DMS79 (cell line): ENCODE measurements around the gene VTI1A.
A peak's percentile ranks its signal among the peaks of the same experiment; 100 is the strongest.

Experiments
- DNase-seq: peaks from one replicate; lab custom pipeline; 2025; lab: John Stamatoyannopoulos, UW

VTI1A gene

DNA sequence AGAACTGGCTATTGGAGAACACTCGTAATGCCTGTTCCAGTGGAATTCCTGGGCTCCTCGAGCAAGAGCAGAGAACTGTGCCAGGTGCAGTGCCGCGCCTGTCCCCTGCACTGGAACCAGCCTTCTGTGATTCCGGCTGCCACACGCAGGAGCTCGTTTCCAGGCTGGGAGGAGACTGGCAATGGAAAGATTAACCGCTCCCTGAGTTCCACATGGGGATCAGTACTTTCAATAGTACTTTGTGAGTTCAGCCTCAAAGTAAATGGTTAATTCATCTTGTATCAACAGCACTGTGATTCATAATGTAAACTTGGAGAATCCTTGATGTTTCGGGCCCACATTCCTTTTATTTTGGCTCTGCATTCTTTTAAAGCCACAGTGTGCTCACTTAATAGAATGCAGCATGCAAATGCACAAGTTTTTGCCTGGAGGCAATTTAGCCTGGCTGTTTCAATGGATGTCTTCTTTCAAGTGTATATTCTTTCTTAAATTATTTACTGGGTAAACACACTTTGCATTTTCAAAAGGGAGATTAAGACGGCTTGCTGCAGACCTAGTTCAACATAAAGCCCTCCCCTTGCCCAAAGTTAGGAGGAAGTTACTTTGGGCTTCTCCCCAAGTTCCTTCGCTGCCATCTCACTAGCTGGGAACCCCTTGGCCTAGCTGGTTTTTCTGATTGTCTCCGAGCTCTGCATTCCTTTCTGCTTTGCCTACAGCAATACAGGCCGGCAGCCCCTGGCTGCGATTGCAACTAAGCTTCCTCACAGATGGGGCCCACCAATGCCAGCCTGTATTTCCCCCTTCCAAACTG lies 364.9 kb downstream of the VTI1A start:
- peak; percentile 27 for DNase-seq

DNA sequence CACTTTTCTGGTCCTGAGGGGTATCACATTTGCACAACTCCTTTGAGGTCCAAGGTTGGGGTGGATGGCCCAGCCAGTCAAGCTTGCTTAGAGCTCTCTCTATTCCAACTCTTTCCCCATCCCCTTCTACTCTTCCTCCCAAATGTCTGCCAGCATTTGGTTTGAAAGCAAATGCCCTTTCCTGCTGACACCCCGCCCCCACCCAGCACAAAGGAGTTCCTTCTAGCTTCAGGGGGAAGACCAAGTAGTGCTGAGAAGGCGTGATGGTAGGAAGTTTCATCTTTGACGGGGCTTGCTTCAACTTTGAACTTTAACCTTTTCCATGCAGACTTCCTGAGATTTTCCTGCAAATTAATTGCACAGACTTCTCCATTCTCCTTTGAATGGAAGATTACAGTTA lies 365.6 kb downstream of the VTI1A start:
- no peak for DNase-seq

DNA sequence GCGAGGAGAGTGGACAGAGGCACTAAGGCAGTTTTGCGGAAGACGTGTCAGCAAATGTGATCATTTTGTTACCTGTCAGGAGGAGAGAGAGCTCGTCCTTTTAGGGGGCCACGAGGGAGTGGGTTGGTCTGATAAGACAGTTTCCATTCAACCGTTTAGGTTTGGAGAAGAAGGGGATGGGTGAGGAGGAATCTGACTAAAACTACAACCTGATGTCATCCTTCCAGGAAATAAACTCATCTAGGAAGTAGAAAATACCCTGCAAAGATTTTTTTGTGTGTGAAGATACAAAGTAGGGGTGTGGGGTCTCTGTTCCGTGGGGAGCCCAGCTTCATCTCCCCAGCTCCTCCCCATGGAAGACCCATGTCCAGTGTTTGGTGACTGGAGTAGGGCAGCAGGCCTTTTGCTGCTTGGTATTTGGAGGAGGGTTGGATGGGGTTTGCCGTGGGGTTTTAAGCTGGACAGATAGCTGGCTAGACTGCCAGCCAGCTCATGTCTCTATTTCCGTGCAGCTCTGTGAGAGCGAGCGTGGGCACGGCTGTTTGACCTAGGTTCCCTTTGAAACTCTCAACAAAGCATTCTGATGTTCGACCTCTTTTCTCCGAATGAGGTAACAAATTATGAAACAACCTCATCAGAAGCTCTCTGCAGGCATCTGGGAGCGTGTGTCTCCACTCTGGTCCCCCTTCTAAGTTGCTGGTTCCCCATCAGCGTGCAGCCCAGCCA lies 367.0 kb downstream of the VTI1A start:
- DNase-seq: no peak

DNA sequence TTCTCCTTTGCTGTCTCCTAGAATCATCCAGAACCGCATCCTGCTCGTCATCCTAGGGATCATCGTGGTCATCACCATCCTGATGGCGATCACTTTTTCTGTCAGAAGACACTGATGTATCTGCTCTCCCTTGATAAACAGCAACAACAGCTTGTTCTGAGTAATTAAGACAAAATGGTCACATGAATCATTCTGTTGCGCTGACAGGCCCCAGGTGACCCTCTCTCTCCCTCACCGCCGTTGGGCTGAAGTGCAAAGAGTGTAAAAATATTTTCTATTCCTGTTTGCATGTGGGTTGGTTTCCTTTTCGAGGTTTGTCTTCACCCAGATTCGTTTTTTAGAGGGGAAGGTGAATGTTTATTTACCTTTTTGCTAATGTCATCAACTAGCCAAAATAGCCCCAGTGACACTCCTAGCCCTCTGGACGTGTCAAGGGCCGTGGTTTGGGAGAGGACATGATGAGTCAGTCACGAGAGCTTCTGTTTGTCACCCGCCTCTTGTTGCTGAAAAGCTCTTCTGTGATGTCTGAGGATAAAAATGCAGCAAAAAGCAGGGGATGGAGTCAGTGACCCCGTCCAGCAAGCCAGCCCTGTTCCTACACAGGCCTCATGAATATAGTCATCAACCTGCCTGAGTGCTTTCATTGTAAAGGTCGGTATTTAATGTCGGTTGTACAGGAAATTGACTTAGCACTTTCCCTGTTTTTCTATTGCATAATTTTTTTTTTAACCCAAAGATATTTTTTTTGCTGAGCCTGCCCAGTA lies 368.4 kb downstream of the VTI1A start:
- DNase-seq: no peak

DNA sequence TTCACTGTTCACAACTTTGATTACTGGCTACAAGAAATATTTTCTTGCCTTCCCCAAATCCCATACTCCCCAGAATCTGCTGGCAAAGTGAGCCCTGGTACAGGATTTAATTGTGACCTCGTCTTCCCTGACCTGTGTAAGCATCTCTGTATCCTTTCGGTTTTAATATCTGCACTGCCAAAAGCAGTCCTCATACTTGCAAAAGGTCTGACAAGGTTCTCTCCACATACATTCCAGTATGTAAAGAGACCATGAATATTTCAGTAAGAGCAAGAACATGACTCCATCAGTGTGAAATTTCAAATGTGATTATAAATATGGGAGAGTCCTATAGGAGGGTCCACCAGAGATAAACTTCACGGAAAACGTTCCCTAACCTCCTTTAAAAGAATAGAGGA lies 369.0 kb downstream of the VTI1A start:
- no peak for DNase-seq

DNA sequence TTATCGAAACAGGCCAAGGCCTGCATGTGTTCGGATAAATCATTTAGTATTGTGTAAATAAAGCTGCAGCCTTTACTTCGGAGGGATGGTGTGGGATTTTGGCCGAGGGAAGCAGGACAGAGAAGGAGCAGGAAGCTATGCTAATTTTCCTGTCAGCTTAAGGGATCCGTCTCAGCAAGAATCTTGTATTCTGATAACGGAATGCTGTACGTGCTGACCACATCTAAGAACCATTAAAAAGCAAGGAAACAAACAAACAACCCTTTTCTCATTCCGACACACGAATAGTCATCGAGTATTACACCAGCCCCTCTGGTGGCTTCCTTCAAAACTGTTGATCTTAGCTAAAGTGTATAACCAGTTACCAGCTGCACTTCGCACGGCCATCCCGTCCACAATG lies 369.9 kb downstream of the VTI1A start:
- no peak for DNase-seq

DNA sequence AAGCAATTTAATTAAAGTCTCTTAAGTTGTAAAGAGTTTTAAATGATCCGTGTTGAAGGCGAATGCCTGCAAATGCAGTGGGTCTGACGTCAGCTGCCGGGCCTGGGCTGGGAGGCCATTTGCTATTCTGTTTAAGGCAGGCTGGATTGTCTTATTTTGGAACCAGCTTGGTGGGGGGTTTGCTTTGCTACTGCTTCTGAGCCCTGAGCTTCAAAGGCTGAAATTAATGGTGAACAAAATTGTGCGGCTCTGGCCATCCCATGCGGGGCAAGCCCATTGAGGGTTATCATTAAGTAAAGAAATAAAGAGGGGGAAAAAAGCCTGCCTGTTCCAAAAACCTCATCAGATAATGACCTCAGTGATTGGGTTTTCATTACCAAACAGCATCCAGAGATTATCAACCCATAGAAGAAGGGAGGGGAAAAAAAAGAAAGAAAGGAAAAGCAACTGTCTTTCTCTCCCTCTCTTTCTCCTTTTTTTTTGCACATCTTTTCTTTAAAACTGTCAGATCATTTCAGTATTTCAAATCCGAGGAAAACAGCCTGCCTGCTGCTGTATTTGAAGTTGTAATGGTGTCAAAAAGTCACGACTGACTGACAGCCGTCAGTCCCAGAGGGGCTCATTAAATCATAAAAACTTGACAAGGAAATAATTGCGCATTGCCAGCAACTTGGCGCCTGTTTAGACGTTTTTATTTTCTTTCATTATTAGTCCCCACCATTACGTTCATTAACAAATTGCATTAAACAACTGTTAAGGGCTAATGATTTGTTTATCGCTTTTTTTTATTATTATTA lies 371.2 kb downstream of the VTI1A start:
- peak; percentile 3 for DNase-seq

DNA sequence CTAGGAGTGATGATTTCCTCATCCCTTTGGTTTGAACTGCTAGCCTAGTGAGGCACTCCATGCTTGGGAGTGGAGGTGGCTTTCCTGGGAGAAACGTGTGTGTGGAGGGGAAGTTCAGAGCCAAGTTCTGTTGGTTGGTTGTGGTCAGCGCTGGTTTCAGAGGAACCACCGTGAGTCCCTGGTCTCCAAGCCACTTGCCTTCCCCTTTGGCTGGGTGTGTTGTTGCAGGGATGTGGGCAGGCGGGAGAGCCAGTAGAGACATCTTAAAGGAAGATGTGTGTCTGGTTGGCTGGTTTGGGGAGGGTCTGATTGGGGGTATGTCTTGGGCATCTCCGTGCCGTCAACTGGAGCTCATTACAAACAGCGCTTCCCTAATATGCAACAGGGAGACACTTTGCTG lies 372.2 kb downstream of the VTI1A start:
- no peak for DNase-seq

DNA sequence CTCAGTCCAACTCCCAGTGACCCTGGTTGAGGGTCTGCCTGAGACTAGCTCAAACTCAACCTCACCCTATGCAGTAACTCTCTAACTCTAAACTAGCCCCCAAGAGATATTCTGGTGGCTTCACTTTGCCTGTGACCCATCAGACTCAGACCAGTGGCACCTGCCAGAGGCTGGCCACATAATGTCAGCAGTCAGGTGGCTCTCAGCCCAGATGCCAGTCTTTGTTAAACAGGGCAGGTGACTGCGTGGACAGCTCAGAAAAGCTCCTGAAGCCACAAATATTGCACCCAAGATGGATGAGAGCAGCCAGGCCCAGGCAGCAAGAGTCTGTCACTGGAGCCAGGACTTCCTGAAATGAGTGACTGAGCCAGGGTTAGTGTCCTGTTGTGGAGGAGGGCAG lies 373.3 kb downstream of the VTI1A start:
- DNase-seq: no peak

DNA sequence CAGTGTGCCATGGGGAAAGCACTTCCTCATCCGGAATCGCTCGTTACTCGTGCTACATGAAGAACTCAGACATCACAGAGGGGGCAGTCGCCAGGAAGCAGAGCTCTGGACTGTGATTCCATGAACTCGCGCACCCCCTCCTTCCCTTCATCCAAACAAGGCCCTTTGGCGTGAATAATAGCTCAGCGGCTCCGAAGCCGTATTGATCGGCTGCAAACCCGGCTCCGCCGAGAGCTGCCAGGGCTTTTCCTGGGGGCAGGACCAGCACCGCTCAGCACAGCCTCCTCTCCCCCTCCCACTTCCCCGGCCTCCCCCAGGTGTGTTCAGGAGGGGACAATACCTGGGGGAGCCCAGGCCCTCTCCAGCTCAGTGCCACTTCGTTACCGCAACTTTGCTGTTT lies 374.0 kb downstream of the VTI1A start:
- DNase-seq: no peak

DNA sequence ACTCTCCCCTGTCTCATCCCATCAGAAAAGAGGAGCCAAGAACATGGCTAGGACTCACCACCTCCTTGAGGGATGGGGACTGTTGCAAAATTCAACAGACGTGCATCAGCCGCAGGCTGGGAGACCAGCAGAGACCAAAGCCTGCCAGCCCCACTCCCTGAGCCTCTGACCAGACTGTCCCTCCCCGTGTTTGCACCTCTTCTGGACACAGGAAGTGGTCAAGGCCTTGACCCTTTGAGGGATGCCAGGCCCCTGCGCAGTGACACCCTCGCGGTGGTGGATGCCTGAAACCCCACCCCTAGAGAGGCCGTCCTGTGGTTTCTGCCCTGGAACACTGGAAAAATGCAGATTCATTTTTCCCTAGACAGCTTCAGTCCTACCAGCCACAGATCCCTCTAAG lies 374.6 kb downstream of the VTI1A start:
- no peak for DNase-seq

DNA sequence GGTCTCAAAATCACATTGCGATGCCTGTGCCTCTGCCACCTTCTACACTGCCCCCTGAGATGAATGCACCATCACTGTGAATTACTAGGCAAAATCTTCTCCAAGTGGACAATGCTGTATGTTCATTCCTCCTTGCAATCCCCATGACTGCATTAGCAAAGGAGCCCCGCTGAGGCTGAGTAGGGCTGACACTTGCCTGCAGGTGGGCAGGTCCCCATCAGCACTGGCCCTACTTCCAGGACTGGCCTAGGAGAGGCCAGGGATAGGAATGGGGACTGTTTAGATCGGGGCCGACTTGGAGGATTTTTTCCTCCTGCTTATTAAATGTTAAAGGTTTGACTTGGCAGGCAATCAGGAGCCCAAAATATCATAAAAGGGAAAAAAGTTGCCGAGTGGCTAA lies 376.0 kb downstream of the VTI1A start:
- no peak for DNase-seq

DNA sequence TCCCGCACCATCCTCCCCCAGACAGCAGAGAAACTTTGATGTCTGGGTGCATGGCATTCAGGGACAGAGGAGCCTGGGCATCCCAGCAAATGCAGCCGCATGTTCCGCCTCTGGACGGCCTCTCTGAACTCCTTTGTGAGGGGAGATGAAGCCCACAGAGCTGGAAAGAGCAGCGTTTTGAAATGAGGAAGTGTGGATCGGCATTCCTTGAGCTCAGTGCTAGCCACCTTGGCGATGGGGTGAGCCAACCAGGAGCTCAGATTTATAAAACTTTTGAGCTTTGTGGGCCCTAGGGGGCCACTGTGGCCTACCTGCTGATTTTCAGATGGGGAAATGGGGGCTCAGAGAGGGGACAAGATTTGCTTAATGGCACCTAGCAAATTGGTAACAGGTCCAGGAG lies 376.6 kb downstream of the VTI1A start:
- DNase-seq: no peak

DNA sequence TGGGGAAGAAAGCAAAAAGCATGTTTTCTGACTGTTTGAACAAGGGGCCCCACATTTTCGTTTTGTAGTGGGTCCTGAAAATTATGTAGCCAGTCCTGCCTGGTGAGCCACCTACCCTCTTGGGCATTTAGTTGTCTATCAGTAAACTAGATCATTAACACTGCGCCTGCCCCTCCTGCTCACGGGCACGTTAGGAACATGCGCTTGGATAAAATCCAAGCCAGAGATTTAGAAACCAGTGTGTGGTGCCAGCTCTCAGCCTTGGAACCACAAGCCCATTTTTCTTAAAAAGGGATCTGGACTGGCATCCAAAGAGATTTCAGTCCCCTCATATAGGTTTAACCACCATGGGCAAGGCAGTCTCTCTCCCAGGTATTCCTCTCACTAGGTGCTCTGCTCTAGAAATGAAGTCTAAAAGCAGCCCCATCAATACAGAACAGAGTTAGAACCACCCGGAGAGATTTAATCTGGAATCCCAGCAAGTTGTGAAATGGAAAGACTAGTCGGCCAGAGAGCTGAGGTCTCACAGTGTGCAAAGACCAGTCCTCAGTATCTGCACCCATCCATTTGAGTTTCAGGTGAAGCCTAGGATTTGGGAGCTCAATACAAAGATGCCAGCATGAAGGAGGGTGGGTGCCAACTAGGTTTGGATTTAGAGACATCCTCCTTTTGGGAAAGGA lies 379.1 kb downstream of the VTI1A start:
- DNase-seq: no peak

DNA sequence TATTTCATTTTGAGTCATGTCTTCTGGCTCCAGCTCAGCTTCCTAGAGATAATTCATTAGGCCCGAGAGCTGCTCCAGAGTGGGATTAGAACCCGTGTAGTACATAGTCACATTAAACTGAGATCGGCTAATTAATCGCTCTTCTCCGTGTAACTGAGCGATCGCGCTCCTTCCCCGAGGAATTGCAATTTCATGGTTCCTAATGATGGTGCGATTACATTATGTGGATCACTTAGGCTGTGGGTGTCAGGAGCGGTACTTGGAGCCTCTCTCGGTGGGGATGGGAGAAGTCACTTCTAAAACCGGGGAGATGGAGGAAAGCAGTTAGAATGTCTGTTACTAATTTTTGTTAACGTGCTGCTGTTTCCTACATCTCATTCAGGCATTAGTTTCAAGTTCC lies 380.1 kb downstream of the VTI1A start:
- DNase-seq: no peak

DNA sequence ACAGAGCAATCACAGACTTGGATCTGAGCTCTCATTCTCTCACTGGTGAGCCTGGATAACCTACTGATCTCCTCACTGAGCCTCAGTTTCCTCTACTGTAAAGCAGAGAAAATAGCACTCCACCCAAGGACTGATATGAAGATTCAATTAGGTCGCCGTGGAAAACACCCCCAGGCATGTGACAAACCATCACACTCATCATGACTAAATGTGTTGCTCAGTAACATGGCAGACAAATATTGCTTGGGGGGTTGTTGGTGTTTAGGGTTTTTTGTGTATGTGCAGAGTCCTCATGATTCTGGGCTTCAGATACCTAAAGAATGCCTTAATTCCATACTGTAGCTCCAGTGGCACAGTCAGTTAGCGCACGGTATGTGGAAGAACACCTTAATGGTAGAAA lies 380.9 kb downstream of the VTI1A start:
- DNase-seq: no peak

DNA sequence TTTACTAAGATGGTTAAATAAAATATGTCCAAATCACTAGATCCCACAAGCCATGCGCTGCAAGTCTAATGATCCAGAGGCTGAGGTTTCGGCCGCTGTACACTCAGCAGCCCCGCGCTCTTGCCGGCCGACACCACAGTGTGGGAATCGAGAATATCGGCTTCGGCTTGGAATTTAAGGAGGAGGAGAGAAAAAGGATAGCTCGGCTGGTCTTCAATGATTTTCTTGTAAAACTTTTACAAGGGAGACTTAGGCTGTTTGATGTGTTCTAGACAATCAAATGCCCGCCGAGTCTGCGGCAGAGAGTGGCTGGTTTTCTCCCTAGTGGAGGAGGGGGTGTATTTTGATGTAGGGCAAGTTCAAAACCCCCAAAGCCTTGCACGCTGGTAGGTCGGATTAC lies 384.8 kb downstream of the VTI1A start:
- no peak for DNase-seq

DNA sequence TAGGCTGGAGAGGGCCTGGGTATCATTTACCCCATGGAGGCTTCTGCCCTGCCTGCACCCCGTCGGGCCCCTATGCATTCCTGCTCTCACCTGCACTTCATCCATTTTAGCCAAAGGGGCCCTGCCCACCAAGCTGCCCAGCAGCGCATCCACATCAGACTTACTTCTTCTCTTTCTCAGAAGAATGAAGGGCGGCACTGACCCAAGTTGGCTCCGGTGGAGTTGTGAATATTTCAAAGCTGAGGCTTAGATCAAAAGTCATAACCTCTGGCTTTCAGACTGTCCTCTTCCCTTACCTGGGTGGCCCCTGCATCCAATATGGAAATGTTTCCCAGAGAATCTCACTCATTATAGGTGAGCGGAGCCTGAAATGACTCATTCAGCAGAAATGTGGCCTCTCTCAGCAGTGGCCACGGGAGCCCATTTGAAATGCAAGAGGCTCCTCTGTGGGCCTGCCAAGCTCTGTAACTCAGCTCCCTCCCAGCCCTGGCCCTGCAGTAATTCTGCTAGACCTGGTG lies 385.4 kb downstream of the VTI1A start:
- DNase-seq: no peak

DNA sequence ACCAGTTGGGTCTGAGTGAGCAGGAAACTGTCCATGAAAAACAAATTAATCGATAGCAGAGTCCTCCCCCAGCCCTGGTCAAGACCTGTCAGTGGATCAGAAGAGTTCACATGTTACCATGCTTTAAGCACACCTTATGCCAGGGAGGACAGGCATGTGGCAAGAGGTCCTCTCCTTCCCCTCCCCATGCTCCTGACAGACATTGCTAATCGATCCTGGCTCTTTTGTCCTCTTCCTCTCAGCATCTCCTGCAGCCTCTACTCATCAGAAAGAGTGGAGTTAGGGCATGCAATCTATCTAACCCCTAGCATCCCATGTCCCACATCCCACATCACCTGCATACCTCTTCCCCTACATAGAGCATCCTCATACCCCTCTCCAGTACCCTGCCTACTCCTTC lies 385.9 kb downstream of the VTI1A start:
- no peak for DNase-seq

DNA sequence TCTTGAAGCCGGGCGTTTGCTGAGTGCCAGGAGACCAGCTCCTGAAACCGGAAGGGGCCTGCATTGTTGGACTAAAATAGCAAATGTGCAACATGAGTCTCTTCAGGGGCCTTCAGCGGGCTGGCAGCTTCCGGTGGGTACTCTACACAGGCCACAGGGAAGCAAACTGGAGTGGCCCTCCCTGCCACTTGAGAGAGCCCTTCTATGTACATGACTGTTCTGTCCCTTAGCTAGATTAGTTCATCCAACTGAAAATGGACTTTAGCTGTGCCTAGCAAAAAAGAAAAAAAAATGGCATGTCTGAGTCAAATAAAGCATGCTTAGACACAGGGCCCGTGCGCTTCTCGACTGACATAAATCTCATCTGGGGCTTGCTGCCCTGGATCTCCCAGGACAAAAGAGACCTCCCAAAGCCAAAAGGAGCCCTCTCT lies 387.8 kb downstream of the VTI1A start:
- DNase-seq: peak; percentile 40

DNA sequence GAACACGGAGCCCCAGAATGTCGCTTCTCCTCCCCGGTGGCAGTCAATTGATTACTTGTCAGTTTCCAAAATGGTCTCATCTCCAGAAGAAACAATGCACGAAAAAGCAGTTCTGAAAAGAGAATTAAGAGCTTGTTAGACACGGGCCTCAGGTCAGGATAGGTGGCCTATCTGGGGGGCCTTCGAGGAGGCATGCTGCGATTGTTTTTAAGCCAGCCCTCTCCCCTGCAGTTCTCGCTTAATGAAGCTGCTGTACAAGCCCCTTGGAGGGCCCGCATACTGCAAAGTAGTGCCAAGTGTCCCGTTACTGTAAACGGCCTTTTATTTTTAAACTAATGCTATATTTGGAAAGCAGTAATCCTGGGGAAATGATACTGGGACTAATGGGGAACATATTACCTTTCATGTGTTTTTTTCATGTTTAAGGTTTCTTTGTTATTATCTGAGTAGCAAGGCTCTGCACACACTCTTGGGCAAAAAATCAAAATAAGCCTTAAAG lies 388.3 kb downstream of the VTI1A start:
- no peak for DNase-seq
